Neural cell (in vitro differentiated cells): Measurements from ENCODE around the gene QRICH2.
"Not testable (repeated sequence)": the region's sequence is repeated elsewhere in the genome, so short reads cannot be mapped to it uniquely, and the experiment has no call there.

Experiments used
- CTCF ChIP-seq: fragments of 450-650 bp; IDR thresholded peaks from 2 replicates; pipeline ENCODE4 v1.5.1; 2014; ENCODE audit warnings: antibody characterized with exemption, mild to moderate bottlenecking, moderate library complexity; ENCODE audit not compliant: poor library complexity, severe bottlenecking
- MXI1 ChIP-seq: fragments of 450-650 bp; conservative IDR thresholded peaks from 2 replicates; pipeline ENCODE4 v1.6.1; 2014; ENCODE audit warnings: antibody characterized with exemption, mild to moderate bottlenecking; ENCODE audit not compliant: poor library complexity, severe bottlenecking
- POLR2AphosphoS5 ChIP-seq: IDR thresholded peaks from 2 replicates; pipeline ENCODE4 v1.6.1; 2012
- RAD21 ChIP-seq: fragments of 450-650 bp; conservative IDR thresholded peaks from 2 replicates; pipeline ENCODE4 v1.6.1; 2014; ENCODE audit warnings: antibody characterized with exemption, mild to moderate bottlenecking, moderate library complexity
- SMC3 ChIP-seq: fragments of 450-650 bp; conservative IDR thresholded peaks from 2 replicates; pipeline ENCODE4 v1.6.1; 2014; ENCODE audit warnings: antibody characterized with exemption, mild to moderate bottlenecking, moderate library complexity; ENCODE audit not compliant: poor library complexity
- TAF1 ChIP-seq: IDR thresholded peaks from 2 replicates; pipeline ENCODE4 v1.6.1; 2012; ENCODE audit warnings: low read depth
- TF ChIP-seq, protein P1 (sequence below): IDR thresholded peaks from 2 replicates; pipeline ENCODE4 v1.6.1; 2012; ENCODE audit warnings: borderline replicate concordance

GRCh38 chr17:76226749-76227148 is 81.3 kb downstream of the QRICH2 start:
- TF ChIP-seq POLR2AphosphoS5, CTCF, SMC3, RAD21, MXI1, TAF1: not testable (repeated sequence)
- TF ChIP-seq, protein P1, sequence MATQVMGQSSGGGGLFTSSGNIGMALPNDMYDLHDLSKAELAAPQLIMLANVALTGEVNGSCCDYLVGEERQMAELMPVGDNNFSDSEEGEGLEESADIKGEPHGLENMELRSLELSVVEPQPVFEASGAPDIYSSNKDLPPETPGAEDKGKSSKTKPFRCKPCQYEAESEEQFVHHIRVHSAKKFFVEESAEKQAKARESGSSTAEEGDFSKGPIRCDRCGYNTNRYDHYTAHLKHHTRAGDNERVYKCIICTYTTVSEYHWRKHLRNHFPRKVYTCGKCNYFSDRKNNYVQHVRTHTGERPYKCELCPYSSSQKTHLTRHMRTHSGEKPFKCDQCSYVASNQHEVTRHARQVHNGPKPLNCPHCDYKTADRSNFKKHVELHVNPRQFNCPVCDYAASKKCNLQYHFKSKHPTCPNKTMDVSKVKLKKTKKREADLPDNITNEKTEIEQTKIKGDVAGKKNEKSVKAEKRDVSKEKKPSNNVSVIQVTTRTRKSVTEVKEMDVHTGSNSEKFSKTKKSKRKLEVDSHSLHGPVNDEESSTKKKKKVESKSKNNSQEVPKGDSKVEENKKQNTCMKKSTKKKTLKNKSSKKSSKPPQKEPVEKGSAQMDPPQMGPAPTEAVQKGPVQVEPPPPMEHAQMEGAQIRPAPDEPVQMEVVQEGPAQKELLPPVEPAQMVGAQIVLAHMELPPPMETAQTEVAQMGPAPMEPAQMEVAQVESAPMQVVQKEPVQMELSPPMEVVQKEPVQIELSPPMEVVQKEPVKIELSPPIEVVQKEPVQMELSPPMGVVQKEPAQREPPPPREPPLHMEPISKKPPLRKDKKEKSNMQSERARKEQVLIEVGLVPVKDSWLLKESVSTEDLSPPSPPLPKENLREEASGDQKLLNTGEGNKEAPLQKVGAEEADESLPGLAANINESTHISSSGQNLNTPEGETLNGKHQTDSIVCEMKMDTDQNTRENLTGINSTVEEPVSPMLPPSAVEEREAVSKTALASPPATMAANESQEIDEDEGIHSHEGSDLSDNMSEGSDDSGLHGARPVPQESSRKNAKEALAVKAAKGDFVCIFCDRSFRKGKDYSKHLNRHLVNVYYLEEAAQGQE: not testable (repeated sequence)
